ENCODE data around the gene PLD1.

DNA sequence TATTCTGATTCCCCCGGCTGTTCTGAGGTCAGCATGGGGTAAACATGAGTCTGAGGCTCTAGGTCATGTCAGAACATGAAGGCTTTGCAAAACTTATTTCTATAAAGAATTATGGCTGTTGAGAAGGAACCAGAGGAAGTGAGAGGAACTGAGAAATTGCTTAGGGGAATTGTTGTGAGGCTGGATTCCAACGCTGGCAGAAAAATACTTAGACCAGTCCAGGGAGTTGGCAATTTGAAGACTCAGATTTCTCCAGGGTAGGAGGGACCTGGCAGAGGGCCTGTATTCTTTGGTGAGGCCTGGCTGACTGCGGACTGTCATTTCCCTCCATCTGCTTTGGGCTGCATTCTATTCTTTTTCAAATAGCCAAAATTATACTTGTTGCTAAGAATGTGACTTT lies 155.5 kb downstream of the PLD1 start:
- TF ChIP-seq, protein P1, sequence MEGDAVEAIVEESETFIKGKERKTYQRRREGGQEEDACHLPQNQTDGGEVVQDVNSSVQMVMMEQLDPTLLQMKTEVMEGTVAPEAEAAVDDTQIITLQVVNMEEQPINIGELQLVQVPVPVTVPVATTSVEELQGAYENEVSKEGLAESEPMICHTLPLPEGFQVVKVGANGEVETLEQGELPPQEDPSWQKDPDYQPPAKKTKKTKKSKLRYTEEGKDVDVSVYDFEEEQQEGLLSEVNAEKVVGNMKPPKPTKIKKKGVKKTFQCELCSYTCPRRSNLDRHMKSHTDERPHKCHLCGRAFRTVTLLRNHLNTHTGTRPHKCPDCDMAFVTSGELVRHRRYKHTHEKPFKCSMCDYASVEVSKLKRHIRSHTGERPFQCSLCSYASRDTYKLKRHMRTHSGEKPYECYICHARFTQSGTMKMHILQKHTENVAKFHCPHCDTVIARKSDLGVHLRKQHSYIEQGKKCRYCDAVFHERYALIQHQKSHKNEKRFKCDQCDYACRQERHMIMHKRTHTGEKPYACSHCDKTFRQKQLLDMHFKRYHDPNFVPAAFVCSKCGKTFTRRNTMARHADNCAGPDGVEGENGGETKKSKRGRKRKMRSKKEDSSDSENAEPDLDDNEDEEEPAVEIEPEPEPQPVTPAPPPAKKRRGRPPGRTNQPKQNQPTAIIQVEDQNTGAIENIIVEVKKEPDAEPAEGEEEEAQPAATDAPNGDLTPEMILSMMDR (IDR thresholded peaks at IDR 0.05; ENCODE audit: low read depth, low read length, poor library complexity, severe bottlenecking) = no peak
- TF ChIP-seq EZH2phosphoT487 (IDR thresholded peaks at IDR 0.05; ENCODE audit: borderline replicate concordance, low read length) = no peak
